CD4-positive, alpha-beta T cell treated with Interleukin-2 at 100 ng/mL for 4 hours (primary cell): ENCODE results near the gene INPP5A.
"Not testable (repeated sequence)": the region's sequence is repeated elsewhere in the genome, so short reads cannot be mapped to it uniquely, and the experiment has no call there.

ENCODE experiments used
- DNase-seq: peaks from one replicate; pipeline ENCODE4 v3.0.0-alpha.2; 2020; ENCODE audit warnings: low spot score

INPP5A gene, protein sequence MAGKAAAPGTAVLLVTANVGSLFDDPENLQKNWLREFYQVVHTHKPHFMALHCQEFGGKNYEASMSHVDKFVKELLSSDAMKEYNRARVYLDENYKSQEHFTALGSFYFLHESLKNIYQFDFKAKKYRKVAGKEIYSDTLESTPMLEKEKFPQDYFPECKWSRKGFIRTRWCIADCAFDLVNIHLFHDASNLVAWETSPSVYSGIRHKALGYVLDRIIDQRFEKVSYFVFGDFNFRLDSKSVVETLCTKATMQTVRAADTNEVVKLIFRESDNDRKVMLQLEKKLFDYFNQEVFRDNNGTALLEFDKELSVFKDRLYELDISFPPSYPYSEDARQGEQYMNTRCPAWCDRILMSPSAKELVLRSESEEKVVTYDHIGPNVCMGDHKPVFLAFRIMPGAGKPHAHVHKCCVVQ

DNA sequence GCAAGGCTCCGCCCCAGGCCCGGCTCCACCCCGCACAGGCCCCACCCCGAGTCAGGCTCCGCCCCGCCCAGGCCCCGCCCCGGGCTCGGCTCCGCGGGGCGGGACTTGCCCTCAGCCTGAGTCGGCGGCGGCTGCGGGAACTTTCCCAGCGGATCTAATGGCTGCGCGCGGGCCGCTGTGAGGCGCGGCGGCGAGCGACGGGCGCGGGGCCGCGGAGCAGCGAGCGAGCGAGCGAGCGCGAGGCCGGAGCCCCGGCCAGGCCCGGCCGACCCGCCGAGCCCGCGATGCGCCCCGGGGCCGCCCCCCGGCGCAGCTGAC is at the start of gene INPP5A:
TSS of gene INPP5A (plus strand) at position 104 of the 318 bp plus-strand sequence. CDS start 310 bp downstream, outside the sequence.
- DNase-seq, result no peak

DNA sequence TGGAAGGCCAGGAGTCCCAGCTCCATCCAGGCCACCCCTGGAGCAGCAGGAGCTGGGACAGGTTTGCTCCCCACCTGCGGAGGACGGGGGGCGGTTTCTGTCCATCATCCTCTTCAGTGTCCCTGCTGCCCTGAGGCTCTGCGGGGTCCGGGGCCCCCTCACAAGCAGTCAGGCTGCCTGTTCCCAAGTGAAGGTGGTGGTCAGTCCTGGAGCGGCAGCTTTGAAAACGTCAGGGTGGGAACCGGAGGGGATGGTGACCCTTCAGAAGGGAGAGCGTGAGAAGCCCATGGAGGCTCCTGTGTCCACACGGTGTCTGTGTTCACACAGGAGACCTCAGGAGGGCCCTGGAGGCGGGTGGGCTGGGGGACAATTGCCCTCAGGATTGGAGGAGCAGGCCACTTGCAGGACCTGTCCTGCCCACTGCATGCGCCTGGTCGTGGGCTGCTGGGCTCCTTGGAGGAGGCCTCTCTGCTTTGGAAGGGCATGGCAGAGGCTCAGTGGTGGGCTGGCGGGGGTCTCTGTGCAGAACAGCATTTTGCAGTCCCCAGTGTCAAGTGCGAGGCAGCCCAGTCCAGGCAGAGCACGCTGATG is 49.3 kb upstream of the INPP5A start:
- no peak for DNase-seq

DNA sequence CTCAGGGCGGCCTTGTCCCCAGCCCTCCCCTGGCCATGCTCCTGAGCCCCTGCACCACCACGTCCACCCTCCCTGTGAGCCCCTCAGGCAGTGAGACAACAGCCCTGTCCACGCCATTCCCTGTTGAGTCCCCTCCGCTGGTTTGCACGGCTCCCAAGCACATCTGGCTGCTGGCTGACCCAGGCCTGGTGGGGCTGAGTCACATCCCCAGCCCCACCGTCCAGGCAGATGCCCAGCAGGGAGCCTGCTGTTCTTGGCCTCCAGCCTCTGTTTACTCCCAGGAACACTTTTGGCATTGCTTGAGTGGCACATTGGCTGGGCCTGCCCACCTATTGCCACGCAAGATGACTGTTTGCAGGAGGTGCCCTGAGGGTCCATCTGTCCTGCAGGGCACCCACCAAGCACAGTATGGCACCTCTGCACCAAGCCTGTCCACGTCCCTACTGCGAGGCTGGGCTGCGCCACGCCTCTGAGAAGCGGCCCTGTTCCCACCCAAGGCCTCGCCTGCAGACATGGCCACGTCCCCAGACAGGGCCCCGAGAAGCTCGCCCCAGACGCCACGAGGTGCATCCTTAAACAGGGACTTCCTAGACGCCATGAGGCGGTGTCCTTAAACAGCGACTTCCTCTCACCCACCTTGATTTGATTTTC is 48.4 kb upstream of the INPP5A start:
- no peak for DNase-seq

DNA sequence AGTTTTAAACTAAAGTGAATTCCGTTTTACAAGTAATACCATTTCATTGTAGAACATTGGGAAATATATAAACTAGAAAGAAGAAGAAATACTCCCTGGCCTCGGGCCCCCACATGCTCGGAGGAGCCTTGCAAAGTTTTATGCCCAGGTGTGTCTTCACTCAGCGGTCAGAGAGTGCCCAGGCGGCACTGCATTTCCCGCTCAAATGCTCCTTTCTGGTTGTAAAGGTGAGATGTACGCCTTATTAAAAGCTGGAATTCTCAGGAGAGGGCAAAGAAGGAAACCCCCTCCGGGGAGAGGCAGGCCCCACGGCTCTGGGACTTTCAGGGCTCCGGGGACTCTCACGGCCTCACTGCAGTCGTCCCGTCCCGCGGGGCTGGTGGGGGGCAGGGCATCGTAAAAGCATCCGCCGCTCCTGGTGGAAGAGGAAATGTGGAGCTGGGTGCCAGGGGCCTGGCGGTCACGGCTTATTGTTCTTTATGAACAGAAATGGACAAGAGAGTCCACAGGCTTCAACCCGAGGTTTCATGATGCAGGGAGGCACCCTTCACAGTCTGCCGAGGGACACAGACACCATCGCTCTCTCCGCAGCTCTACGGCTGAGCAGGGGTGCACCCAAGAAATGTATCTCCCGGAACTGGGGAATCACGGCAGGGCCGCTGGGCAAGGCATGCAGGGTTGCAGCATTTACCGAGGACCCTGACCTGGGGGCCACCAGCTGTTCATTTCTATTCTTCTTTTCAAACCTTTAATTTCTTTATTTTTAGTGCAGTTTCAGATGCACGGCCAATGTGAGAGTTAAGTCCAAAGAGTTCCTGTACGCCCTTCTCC is 47.7 kb upstream of the INPP5A start:
- no peak for DNase-seq

DNA sequence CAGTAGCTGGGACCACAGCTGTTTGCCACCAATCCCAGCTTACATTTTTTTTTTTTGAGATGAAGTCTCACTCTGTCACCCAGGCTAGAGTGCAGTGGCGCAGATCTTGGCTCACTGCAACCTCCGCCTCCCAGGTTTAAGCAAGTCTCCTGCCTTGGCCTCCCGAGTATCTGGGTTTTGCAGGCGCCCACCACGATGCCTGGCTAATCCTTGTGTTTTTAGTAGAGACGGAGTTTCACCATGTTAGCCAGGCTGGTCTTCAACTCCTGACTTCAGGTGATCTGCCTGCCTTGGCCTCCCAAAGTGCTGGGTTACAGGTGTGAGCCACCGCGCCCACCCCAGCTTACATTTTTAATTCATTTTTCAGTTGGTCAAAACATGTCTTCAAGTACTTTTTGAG is 46.1 kb upstream of the INPP5A start:
- not testable (repeated sequence) for DNase-seq

DNA sequence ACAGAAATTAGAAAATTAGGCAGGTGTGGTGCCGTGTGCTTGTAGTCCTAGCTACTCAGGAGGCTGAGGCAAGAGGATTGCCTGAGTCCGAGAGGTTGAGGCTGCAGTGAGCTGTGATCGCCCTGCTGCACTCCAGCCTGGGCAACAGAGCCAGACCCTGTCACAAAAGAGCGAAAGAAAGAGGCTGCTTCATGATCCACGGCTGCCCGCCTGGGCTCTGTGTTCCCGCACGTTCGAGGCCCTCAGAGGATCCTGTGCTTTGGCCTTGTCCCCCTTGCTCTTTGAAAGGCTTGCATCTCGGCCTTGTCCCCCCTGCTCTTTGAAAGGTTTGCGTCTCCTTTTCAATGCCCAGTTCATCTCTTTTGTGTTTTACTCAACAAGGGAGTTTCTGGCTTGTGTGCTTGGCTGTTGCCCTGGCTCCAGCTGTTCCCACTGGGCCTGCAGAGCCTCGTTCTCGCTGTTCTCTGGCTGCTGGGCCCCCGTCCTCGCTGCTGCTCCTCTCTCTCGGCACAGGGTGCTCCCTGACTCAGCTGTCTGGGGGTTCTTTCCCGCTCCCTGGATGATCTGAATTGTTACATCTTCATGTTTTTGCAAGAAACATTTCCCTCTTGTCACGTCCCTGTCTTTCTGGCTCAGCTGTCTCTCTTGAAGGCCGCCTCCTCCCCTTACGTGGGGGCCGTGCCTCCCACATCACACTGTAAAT is 45.1 kb upstream of the INPP5A start:
- no peak for DNase-seq

DNA sequence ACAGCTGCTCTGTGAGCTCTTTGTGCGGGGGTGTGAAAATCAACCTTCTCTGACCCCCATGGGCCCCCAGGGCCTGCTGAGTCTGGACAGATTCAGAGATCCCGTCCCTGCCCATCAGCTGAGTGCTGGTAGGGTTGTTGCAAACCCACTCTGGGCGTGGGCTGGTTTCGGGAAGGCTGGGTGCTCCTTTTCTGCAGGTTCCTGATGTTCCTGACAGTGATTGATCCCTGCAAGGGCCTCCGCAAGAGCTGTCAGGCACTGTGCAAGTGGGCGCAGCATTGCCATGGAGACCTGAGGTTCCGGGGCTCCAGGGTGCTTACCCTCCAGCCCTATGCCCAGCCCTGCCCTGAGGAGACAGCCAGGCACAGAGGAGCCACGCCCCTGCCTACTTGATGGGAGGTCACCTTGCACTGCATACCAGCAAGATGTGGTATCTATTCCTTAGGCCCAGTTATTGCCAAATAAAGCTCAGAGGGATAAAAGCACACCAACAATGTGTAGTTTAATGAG is 44.3 kb upstream of the INPP5A start:
- no peak for DNase-seq

DNA sequence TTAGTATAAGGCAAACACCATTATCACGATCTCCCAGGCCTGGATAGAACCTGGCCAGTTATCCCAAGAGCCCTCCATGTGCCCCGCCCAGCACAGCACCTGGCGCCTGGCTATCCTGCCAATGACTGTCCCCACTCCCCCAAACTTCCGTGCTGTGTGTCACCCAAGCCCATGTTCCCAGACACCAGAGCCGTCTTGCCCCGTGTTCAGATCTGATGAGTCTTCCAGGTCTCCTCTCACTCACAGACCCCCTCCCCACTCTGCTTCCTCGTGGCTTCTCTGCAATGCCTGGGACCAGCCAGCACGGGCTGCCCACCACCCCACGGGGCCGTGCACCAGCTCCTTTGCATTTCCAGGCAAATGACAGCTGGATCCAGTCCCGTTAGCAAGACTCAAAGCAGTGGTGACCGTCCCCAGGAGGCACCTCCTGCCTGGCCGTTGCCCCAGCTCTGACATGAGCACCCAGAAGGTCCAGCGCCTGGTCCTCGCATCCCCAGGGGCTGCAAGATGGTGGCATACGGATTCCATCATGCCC is 43.8 kb upstream of the INPP5A start:
- DNase-seq, result no peak

DNA sequence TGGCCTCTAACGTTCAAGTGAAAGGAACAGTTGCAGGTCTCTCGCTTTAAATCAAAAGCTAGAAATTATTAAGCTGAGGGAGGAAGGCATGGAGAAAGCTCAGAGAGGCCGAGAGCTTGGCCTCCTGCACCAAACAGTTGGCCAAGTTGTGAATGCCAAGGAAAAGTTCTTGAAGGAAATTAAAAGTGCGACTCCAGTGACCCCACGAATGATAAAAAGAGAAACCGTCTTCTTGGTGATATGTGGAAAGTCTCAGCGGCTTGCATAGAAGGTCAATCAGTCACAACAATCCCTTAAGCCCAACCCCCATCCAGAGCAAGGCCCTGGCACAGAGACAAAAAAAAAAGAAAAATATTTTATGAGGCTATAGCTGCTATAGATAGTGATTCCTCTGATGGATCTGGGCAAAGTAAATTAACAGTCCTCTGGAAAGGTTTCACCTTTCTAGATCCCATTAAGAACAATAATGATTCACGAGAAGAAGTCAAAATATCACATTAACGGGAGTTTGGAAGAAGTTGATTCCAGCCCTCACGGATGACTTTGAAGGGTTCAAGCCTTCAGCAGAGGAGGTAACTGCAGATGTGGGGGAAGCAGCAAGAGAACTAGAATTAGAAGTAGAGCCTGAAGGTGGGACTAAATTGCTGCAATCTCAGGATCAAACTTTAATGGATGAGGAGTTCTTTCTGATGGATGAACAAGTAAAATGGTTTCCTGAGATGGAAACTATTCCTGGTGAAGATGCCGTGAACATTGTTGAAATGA is 42.5 kb upstream of the INPP5A start:
- DNase-seq, result no peak

DNA sequence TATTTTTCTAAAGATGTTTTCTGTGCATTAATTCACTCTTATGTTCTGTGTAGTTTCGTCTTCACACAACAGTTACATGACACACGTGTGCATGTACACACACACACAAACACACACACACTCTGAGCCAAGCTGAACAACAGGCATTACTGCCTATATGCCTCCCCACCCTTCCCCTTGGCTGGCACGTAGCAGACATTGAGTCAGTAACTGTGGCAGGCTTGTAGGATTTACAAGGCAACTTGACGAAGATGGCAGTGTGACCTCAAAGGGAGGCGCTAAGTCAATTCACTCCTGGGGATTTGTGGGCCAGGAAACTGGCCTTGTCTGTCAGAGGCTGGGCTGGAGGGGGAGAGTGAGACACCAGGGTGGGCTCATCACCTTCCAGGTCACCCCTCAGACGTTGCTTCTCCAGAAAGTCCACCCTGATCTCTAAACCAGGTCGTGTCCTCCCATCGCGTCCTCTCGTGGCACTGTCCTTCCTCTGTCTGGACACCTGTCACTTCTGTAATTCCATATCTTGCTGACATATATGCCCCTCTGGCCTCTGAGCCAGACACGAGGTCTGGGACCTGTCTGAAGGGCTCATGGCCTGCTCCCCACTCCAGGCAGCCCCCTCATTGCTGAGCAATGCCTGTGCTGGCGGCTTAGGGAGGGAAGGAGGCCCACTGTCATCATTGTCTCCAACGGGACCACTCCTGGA is 41.1 kb upstream of the INPP5A start:
- no peak for DNase-seq

DNA sequence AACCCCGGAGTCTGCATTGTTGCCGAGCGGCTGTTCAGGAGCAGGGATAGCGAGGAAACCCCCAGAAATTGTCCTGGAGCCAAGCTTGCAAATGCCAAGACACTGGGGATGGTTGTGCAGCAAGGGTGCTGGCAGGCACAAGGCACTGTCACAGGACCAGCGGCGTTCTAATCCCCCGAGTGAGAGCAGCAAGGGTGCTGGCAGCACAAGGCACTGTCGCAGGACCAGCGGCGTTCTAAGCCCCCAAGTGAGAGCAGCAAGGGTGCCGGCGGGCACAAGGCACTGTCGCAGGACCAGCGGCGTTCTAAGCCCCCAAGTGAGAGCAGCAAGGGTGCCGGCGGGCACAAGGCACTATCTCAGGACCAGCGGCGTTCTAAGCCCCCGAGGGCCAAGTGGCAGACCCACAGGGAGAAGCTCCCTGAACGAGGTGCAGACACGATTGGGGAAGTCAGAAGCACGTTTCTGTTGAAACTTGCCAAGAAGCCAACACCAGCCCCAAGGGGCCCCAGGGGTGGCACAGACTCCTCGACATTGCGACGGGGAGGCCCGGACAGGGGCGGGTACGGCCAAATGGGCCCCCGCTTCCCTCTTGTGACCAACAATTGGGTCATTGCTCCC is 40.4 kb upstream of the INPP5A start:
- no peak for DNase-seq

DNA sequence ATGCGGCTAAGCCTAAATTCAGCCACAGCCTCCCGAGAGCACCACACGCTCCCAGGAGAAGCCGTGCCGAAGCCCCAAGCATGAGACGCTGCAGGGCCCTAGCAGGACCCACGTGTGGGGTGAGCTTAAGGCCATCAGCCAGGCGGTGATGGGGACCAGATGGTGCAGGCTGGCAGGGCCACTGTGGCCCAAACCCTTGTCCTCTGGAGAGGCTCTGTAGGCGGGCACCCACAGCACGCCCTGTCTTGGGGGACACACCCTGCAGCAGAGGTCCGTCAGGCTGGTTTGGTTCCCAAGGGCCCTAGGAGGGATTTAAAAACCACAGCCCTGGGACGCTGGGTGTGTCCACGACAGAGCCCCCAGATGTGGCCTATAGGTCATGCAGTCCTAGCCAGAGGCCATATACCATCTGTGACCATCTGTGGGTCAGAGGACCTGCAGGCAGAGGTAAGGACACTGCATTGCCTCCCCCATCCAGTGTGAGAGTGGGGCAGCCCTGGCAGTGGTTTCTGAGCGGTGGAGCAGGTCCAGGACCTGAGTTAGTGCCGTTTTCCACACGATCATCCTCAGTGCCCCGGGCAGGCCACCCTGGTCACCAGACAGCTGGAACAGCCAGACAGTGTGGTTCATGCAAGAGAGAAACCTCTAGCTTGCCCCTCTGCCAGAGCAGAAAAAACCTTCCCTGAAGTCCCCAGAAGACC is 39.6 kb upstream of the INPP5A start:
- no peak for DNase-seq

DNA sequence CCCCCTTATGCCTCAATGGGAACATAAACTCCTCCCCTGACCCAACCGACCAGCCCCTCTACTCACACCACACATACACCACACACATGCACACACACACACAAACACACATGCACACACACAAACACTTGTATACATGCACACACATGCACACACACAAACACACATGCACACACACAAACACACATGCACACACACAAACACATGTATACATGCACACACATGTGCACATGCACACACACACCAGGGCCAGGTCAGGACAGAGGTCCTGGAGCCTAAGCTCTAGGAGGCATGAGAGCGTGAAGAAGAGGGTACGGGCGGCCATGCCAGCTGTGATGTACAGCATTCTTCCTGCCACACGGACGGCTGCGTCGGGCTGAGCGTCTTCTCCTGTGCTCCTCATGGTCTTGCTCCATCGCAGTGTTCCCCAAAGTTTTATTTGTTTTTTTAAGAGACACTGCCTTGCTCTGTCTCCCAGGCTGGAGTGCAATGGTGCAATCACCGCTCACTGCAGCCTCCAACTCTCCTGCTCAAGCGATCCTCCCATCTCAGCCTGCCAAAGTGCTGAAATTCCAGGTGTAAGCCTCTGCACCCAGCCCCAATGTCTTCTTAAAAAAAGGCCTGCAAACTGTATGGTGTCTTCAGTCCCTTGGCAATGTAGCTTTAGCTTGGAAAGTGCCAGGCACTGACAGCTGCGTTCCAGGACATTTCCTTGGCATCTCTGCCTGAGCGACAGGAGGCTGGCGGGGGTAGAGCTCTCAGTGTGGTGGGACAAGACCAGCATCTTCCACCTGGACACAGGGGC is 38.8 kb upstream of the INPP5A start:
- DNase-seq, result no peak

DNA sequence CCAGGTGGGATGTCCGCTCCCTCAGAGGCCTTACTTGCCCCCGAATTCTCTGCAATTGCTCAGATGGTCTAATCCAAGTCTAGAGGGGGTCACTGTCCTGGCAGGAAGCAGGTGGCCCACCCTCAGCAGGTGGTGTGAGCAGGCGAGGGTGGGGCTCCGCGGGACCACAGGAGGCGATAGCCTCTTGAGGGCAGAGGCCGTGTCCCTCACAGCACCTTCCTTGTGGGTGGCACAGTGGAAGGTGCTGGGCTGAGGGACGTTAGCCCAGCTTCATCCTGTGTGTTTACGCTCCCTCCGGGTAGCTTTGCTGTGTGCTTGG is 38.3 kb upstream of the INPP5A start:
- no peak for DNase-seq

DNA sequence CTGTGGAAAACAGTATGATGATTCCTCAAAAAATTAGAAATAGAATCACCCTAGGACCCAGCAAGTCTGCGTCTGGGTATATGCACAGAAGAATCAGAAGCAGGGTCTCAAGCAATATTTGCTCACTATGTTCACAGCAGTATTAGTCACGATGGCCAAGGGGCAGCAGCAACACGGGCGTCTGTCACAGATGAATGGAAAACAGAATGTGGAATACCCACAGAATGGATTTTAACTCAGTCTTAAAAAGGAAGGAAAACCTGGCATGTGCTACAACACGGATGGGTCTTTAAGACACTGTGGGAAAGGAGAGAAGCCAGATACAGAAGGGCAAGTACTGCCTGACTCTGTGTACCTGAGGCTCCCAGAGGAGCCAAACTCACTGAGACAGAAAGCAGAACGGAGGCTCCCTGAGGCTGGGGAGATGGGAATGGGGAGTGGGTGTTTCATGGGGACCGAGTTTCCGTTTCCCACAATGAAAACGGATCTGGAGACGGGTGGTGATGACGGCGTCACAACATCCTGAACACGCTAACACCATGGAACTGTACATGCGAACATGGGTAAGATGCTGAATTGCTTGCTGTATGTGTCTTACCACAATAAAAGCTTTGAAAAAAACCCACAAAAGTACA is 36.7 kb upstream of the INPP5A start:
- no peak for DNase-seq

DNA sequence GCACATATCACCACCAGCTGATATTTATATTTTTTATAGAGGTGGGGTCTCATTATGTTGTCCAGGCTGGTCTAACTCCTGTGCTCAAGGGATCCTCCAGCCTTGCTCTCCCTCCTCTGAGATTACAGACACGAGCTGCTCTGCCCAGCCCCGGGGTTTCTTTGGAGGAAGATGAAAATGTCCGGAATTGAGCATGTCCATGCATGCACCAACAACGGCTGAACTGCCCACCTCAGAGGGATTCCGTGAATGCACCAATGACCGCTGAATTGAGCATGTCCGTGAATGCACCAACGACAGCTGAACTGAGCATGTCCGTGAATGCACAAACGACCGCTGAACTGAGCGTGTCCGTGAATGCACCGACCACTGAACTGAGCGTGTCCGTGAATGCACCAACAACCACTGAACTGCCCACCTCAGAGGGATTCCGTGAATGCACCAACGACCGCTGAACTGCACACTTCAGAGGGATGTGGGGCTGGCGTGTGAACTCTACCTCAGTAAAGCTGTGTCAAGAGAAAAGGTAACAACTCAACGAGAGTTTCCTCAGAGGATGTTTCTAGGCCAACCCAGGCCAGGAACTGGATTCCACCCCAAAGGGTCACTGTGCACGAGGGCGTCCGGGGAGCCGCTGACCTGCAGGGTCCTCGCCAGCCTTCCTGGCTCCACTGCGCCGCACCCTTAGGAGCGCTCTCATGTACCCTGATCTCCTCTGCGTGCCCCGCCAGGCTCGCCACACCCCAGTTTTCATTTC is 34.9 kb upstream of the INPP5A start:
- no peak for DNase-seq
